Endothelial cell of umbilical vein (primary cell): ENCODE results near the gene NPB.

Experiments used
- CTCF ChIP-seq, 2 donors: IDR thresholded peaks; 1 replicate in 1 of 2; 2 replicates in 1 of 2; pipeline ENCODE4 v1.5.1; 2011; ENCODE audit warnings: low read length in 2 of 2, mild to moderate bottlenecking in 2 of 2, moderate library complexity in 2 of 2, control low read depth in 1 of 2, inconsistent platforms in 1 of 2, low read depth in 1 of 2; ENCODE audit not compliant: insufficient read depth in 1 of 2; ENCODE audit errors: extremely low read depth in 1 of 2
- GATA2 ChIP-seq: IDR thresholded peaks from 2 replicates; pipeline ENCODE4 v1.7.0; 2011; ENCODE audit warnings: low read depth, mild to moderate bottlenecking, moderate library complexity, mixed read lengths, low read length; ENCODE audit not compliant: insufficient read length, insufficient read depth
- JUN ChIP-seq: IDR thresholded peaks from 2 replicates; pipeline ENCODE4 v1.6.1; 2011; ENCODE audit warnings: borderline replicate concordance, low read depth; ENCODE audit not compliant: insufficient read length, insufficient read depth
- MAX ChIP-seq: IDR thresholded peaks from 2 replicates; pipeline ENCODE4 v1.6.1; 2011; ENCODE audit not compliant: insufficient read depth, insufficient read length
- MYC ChIP-seq: IDR thresholded peaks from one replicate; pipeline ENCODE4 v1.6.1; 2011; ENCODE audit warnings: mild to moderate bottlenecking, low read depth, low read length
- POLR2A ChIP-seq: IDR thresholded peaks from 2 replicates; pipeline ENCODE4 v1.6.1; 2012; ENCODE audit warnings: low read depth, mild to moderate bottlenecking, control low read depth, low read length
- POLR2AphosphoS5 ChIP-seq: IDR thresholded peaks from 2 replicates; pipeline ENCODE4 v1.6.1; 2012; ENCODE audit warnings: low read depth, mild to moderate bottlenecking, control low read depth, low read length, moderate library complexity; ENCODE audit not compliant: insufficient read depth

GRCh38 chr17:81902023-81902652 is at the start of gene NPB:
- TF ChIP-seq CTCF (IDR thresholded peaks at IDR 0.05; ENCODE audit: extremely low read depth in 1 of 2, insufficient read depth in 1 of 2, low read depth in 1 of 2, low read length in 2 of 2) (no peak), POLR2A (no peak), MAX (no peak), MYC (no peak), JUN (no peak), POLR2AphosphoS5 (no peak), GATA2 (no peak)
